Suprapubic skin (tissue), 4 donors: ENCODE measurements around the gene WDFY2. TPM values are rescaled to one million over a fixed set of nuclear protein-coding genes. Genes with fewer than 3 reads are reported as not detected.

Experiments used
- DNase-seq, 2 donors: peaks; one replicate each; pipeline ENCODE4 v3.0.0-alpha.2; 2019; ENCODE audit warnings: low spot score in 2 of 2
- H3K27ac ChIP-seq: fragments of 200-600 bp; sonication (generic); one replicate; pipeline ENCODE4 v1.5.1; 2019
- H3K27me3 ChIP-seq: fragments of 200-600 bp; sonication (generic); one replicate; pipeline ENCODE4 v1.5.1; 2019
- H3K36me3 ChIP-seq: fragments of 200-600 bp; sonication (generic); one replicate; pipeline ENCODE4 v1.5.1; 2019
- H3K4me1 ChIP-seq: fragments of 200-600 bp; sonication (generic); one replicate; pipeline ENCODE4 v1.5.1; 2019
- H3K4me3 ChIP-seq: fragments of 200-600 bp; sonication (generic); one replicate; pipeline ENCODE4 v1.5.1; 2019; ENCODE audit warnings: mild to moderate bottlenecking
- H3K9me3 ChIP-seq: fragments of 200-600 bp; sonication (generic); one replicate; pipeline ENCODE4 v1.5.1; 2019
- CTCF ChIP-seq, 2 donors: fragments of 200-600 bp in 1 of 2; fragments of 450-650 bp in 1 of 2; sonication (generic) in 1 of 2; IDR thresholded peaks; one replicate each; pipeline ENCODE4 v1.5.1; 2016 to 2019; ENCODE audit warnings: antibody characterized with exemption in 2 of 2, mild to moderate bottlenecking in 1 of 2, moderate library complexity in 1 of 2
- EP300 ChIP-seq: sonication (generic); formaldehyde crosslinking; IDR thresholded peaks from one replicate; pipeline ENCODE4 v1.6.1; 2017; ENCODE audit warnings: antibody characterized with exemption
- POLR2A ChIP-seq, 2 donors: fragments of 450-650 bp; IDR thresholded peaks; one replicate each; pipeline ENCODE4 v1.6.1; 2017; ENCODE audit warnings: antibody characterized with exemption in 2 of 2, mild to moderate bottlenecking in 2 of 2, moderate library complexity in 2 of 2
- POLR2AphosphoS5 ChIP-seq, 3 donors: sonication (generic); formaldehyde crosslinking; IDR thresholded peaks; one replicate each; pipeline ENCODE4 v1.6.1; 2017; ENCODE audit warnings: antibody characterized with exemption in 3 of 3
- WGBS: methylation state at CpG from one replicate; pipeline ENCODE4 v1.1.5; 2018; 5-methylcytosine and 5-hydroxymethylcytosine counted together
- total RNA-seq, 4 donors: library from RNA; depleted of rRNA; stranded (reverse); fragments of >200 nt; gene quantifications; one replicate each; pipeline ENCODE4 v1.1.0, GENCODE V29; 2016

Gene WDFY2
- total RNA-seq, 4 donors from 2014 or later = 35.3 to 99.2 (median 40.4) TPM

DNA sequence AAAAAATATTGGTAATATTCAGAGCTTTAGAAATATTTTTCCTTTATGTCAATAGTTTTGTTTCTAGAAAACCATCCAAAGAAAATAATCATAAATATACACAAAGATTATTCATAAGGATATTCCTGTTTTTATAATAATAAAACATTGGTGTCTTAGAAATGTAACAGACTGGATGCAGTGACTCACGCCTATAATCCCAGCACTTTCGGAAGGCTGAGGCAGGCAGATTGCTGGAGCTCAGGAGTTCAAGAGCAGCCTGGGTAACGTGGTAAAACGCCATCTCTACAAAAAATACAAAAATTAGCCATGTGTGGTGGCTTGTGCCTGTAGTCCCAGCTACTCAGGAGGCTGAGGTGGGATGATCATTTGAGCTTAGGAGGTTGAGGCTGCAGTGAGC lies 112.9 kb downstream of the WDFY2 start:
- no peaks in the 10 kb centered on the region for H3K36me3 ChIP-seq
- H3K27ac ChIP-seq = no peak overlapping the region
- no peaks in the 10 kb centered on the region for H3K27me3 ChIP-seq
- DNase-seq = no peak
- no peaks in the 10 kb centered on the region for H3K9me3 ChIP-seq
- H3K4me3 ChIP-seq = no peak overlapping the region
- no peak for TF ChIP-seq EP300
- no peak for TF ChIP-seq CTCF (IDR thresholded peaks at IDR 0.05)
- TF ChIP-seq POLR2AphosphoS5 (IDR thresholded peaks at IDR 0.05) = no peak
- no peak for TF ChIP-seq POLR2A (IDR thresholded peaks at IDR 0.05)
- H3K4me1 ChIP-seq = no peaks in the 10 kb centered on the region
- WGBS = 90% methylated on average over 4 of the region's 4 CpGs

- TF ChIP-seq POLR2AphosphoS5 (IDR thresholded peaks at IDR 0.05) = no peak
- TF ChIP-seq EP300 = no peak
- no peak for TF ChIP-seq CTCF (IDR thresholded peaks at IDR 0.05)
- TF ChIP-seq POLR2A (IDR thresholded peaks at IDR 0.05) = no peak
- DNase-seq = no peak
- 82% methylated on average over 2 of the region's 2 CpGs for WGBS
These were observed 113.6 kb downstream of the WDFY2 start for GRCh38 chr13:51697855-51698254.

DNA sequence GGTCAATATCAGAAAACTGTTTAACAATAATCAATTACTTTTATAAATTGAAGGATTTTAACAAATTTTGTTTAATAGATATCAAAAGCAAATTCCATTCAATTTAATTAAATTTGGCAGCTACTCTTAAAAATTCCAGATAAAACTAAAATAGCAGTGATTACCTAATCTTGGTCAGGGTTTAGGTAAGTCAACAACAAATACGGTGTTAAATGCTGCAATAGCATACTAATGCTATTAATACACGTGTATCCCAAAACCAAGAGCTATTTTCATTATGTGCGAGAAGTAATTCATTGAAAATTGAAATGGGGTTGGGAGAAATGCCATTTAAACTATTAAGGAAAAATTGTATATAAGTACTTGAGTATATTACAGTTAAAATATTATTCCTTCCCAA lies 114.1 kb downstream of the WDFY2 start:
- Histone ChIP-seq H3K4me1 (no peaks in the 10 kb centered on the region), H3K27me3 (no peaks in the 10 kb centered on the region), H3K36me3 (no peaks in the 10 kb centered on the region), H3K27ac (no peak overlapping the region), H3K9me3 (no peaks in the 10 kb centered on the region), H3K4me3 (no peak overlapping the region)
- no peak for DNase-seq
- TF ChIP-seq POLR2A (IDR thresholded peaks at IDR 0.05) (no peak), CTCF (IDR thresholded peaks at IDR 0.05) (no peak), POLR2AphosphoS5 (IDR thresholded peaks at IDR 0.05) (no peak), EP300 (no peak)
- WGBS = 82% methylated on average over 3 of the region's 3 CpGs

More at GRCh38 chr13:51697855-51698254, 113.6 kb downstream of the WDFY2 start:
- Histone ChIP-seq H3K36me3 (no peaks in the 10 kb centered on the region), H3K27ac (no peak overlapping the region), H3K27me3 (no peaks in the 10 kb centered on the region), H3K4me3 (no peak overlapping the region), H3K4me1 (no peaks in the 10 kb centered on the region), H3K9me3 (no peaks in the 10 kb centered on the region)

DNA sequence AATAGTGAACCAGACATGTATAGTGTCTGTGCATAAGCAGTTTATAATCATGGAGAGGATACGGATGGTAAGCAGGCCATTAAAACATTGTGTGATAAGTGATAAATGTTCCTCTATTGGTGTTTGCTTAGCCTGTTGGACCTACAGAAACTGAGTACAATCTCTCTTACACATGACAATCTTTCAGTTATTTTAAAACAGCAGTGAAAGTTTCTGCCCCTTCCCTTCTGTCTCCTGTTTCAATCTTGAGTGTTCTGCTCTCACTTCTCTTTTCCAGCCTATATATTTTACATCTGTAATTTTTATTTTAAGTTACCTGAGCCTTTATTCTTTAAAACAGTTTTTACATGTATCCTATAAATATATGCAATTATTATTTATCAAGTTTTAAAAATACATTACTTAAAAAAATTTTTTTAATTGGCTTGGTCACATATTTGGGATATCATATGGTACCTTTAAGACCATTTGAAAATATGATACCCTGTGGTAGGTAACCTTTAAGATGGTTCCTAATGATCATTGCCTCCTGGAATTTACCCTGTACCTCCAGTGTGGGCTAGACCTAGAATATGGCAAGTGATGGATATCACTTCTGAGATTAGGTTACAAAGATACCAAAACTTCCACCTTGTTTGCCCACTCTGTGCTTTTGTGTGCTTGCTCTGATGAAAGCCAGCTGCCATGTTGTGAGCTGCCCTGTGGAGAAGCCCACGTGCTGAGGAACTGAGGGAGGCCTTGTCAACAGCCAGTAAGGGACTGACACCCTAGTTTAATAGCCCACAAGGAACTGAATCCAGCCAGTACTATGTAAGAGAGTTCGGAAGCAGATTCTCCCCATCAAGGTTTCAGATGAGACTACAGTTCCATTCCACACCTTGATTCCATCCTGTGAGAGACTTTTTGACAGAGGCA lies 120.4 kb downstream of the WDFY2 start:
- H3K36me3 ChIP-seq = peaks cover 3% of the 10 kb centered on the region
- WGBS = 92% methylated on average over 3 of the region's 3 CpGs
- no peak overlapping the region for H3K4me3 ChIP-seq
- no peak overlapping the region for H3K27ac ChIP-seq
- H3K9me3 ChIP-seq = no peaks in the 10 kb centered on the region
- no peaks in the 10 kb centered on the region for H3K4me1 ChIP-seq
- no peaks in the 10 kb centered on the region for H3K27me3 ChIP-seq
- no peak for DNase-seq
- TF ChIP-seq POLR2A (IDR thresholded peaks at IDR 0.05) = no peak
- TF ChIP-seq EP300 = no peak
- no peak for TF ChIP-seq CTCF (IDR thresholded peaks at IDR 0.05)
- TF ChIP-seq POLR2AphosphoS5 (IDR thresholded peaks at IDR 0.05) = no peak

- DNase-seq = no peak
- no peak overlapping the region for H3K27ac ChIP-seq
These were observed 123.2 kb downstream of the WDFY2 start for GRCh38 chr13:51707461-51707860.

More at GRCh38 chr13:51707461-51707860, 123.2 kb downstream of the WDFY2 start:
- no peaks in the 10 kb centered on the region for H3K27me3 ChIP-seq
- H3K9me3 ChIP-seq = no peaks in the 10 kb centered on the region
- TF ChIP-seq POLR2A (IDR thresholded peaks at IDR 0.05) (no peak), EP300 (no peak), POLR2AphosphoS5 (IDR thresholded peaks at IDR 0.05) (no peak), CTCF (IDR thresholded peaks at IDR 0.05) (no peak)
- H3K4me1 ChIP-seq = no peaks in the 10 kb centered on the region
- H3K36me3 ChIP-seq = peaks cover 3% of the 10 kb centered on the region
- no peak overlapping the region for H3K4me3 ChIP-seq
